NCI-H524 (cell line): ENCODE data around the gene BLOC1S3.
"Not testable (repeated sequence)": the region's sequence is repeated elsewhere in the genome, so short reads cannot be mapped to it uniquely, and the experiment has no call there.

Experiments used
- DNase-seq, 2 experiments: peaks; one replicate each; lab custom pipeline; 2025; lab: John Stamatoyannopoulos, UW

BLOC1S3 gene

DNA sequence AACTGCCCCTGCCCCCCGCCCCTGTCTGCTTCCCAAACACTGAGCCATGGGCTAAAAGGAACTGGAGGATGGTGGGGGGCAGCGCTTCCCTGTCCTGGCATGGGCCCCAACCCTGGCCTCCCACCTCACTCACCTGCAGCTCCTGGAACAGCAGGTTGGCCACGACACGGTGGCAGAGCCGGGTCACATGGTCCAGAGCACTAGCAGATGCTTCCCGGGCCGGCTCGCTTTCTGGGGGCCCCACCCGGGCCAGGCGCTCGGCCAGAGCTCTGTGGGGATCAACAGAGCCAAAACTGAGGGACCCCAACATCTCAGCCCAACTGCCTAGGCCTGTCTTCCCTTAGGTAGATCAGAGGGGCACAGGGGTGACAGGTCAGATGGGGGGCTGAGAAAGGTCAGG, 46.1 kb downstream of the BLOC1S3 start:
- no peak for DNase-seq

GRCh38 chr19:45229056-45229455, 50.5 kb downstream of the BLOC1S3 start:
- DNase-seq, result not testable (repeated sequence)
